ENCODE results near the gene TDRD10. TPM values are rescaled to one million over a fixed set of nuclear protein-coding genes. Genes with fewer than 3 reads are reported as not detected.
"Not testable (repeated sequence)": the region's sequence is repeated elsewhere in the genome, so short reads cannot be mapped to it uniquely, and the experiment has no call there.

The TDRD10 gene
- total RNA-seq, 4 donors from 2014 or later: 0.57 to 1.5 (median 0.83) TPM; not detected in 1

- no peak for DNase-seq (ENCODE audit: low spot score in 2 of 2)
- intact Hi-C loops (cut with DNase I; ENCODE audit: low total_unique reads): no loop called here
- TF ChIP-seq CTCF (IDR thresholded peaks at IDR 0.05): no peak
- TF ChIP-seq POLR2A (IDR thresholded peaks at IDR 0.05): no peak
- no peak overlapping the region for H3K4me3 ChIP-seq (ENCODE audit: low read depth, poor library complexity, severe bottlenecking)
- 15 to 20% methylated on average over 3 of the region's 3 CpGs for WGBS, 2 donors
Measured at GRCh38 chr1:154520333-154520732, 18.3 kb downstream of the TDRD10 start.

GRCh38 chr1:154521695-154522094, 19.7 kb downstream of the TDRD10 start:
- TF ChIP-seq POLR2A (IDR thresholded peaks at IDR 0.05): no peak
- 53 to 67% methylated on average over 3 of the region's 3 CpGs for WGBS, 2 donors
- H3K4me3 ChIP-seq (ENCODE audit: low read depth, poor library complexity, severe bottlenecking): no peak overlapping the region
- DNase-seq (ENCODE audit: low spot score in 2 of 2): no peak
- intact Hi-C loops (cut with DNase I; ENCODE audit: low total_unique reads): no loop called here

- intact Hi-C loops (cut with DNase I; ENCODE audit: low total_unique reads): no loop called here
- no peak for TF ChIP-seq CTCF (IDR thresholded peaks at IDR 0.05)
- no peak for TF ChIP-seq POLR2A (IDR thresholded peaks at IDR 0.05)
- DNase-seq (ENCODE audit: low spot score in 2 of 2): no peak
- no peak overlapping the region for H3K4me3 ChIP-seq (ENCODE audit: low read depth, poor library complexity, severe bottlenecking)
Measured at GRCh38 chr1:154524881-154525280, 22.9 kb downstream of the TDRD10 start.

GRCh38 chr1:154527192-154527591, 25.2 kb downstream of the TDRD10 start:
- 72 to 75% methylated on average over 6 of the region's 6 CpGs for WGBS, 2 donors
- no peak for TF ChIP-seq POLR2A (IDR thresholded peaks at IDR 0.05)
- TF ChIP-seq CTCF (IDR thresholded peaks at IDR 0.05): no peak
- H3K4me3 ChIP-seq (ENCODE audit: low read depth, poor library complexity, severe bottlenecking): no peak overlapping the region
- intact Hi-C loops (cut with DNase I; ENCODE audit: low total_unique reads): no loop called here
- no peak for DNase-seq (ENCODE audit: low spot score in 2 of 2)

- 92 to 95% methylated on average over 6 of the region's 6 CpGs for WGBS, 2 donors
- TF ChIP-seq POLR2A (IDR thresholded peaks at IDR 0.05) (no peak), CTCF (IDR thresholded peaks at IDR 0.05) (no peak)
- intact Hi-C loops (cut with DNase I; ENCODE audit: low total_unique reads): no loop called here
- DNase-seq (ENCODE audit: low spot score in 2 of 2): no peak
- H3K4me3 ChIP-seq (ENCODE audit: low read depth, poor library complexity, severe bottlenecking): no peak overlapping the region
Measured at GRCh38 chr1:154529308-154529707, 27.3 kb downstream of the TDRD10 start.

GRCh38 chr1:154531950-154532349, 29.9 kb downstream of the TDRD10 start:
- H3K4me3 ChIP-seq (ENCODE audit: low read depth, poor library complexity, severe bottlenecking); intact Hi-C loops (cut with DNase I; ENCODE audit: low total_unique reads); DNase-seq (ENCODE audit: low spot score in 2 of 2): not testable (repeated sequence)
- WGBS, 2 donors: 95 to 98% methylated on average over 12 of the region's 13 CpGs

- intact Hi-C loops (cut with DNase I; ENCODE audit: low total_unique reads): no loop called here
- 58 to 61% methylated on average over 11 of the region's 11 CpGs for WGBS, 2 donors
- H3K4me3 ChIP-seq (ENCODE audit: low read depth, poor library complexity, severe bottlenecking): no peak overlapping the region
- DNase-seq (ENCODE audit: low spot score in 2 of 2): no peak
- TF ChIP-seq POLR2A (IDR thresholded peaks at IDR 0.05): no peak
- no peak for TF ChIP-seq CTCF (IDR thresholded peaks at IDR 0.05)
Measured at GRCh38 chr1:154533952-154534844, 32.2 kb downstream of the TDRD10 start.

Data from lower leg skin (tissue), 4 donors.